Ovary (tissue), 9 donors: ENCODE data around the gene DDIT4. TPM values are rescaled to one million over a fixed set of nuclear protein-coding genes. Genes with fewer than 3 reads are reported as not detected.

ENCODE experiments used
- DNase-seq, 5 donors: peaks; one replicate each; pipeline ENCODE4 v3.0.0-alpha.2; 2019 to 2020
- H3K27ac ChIP-seq, 2 donors: fragments of 200-600 bp; one replicate each; pipeline versions ENCODE4 v1.5.1 to v1.8.0; 2019 to 2022
- H3K27me3 ChIP-seq: fragments of 200-600 bp; one replicate; pipeline ENCODE4 v1.8.0; 2022
- H3K36me3 ChIP-seq: fragments of 200-600 bp; sonication (generic); one replicate; pipeline ENCODE4 v1.5.1; 2019
- H3K4me1 ChIP-seq: one replicate; pipeline ENCODE4 v1.8.1; 2013; ENCODE audit warnings: mild to moderate bottlenecking, moderate library complexity; ENCODE audit not compliant: insufficient read depth
- H3K4me3 ChIP-seq: fragments of 200-600 bp; sonication (generic); one replicate; pipeline ENCODE4 v1.5.1; 2017
- H3K9me3 ChIP-seq, 2 donors: fragments of 200-600 bp in 1 of 2; sonication (generic) in 1 of 2; one replicate each; pipeline versions ENCODE4 v1.5.1 to v1.8.1; 2013 to 2019; ENCODE audit warnings: mild to moderate bottlenecking in 1 of 2, moderate library complexity in 1 of 2
- EP300 ChIP-seq: sonication (generic); formaldehyde crosslinking; IDR thresholded peaks from one replicate; pipeline ENCODE4 v1.6.1; 2017; ENCODE audit warnings: antibody characterized with exemption
- POLR2A ChIP-seq: fragments of 450-650 bp; IDR thresholded peaks from one replicate; pipeline ENCODE4 v1.6.1; 2017; ENCODE audit warnings: antibody characterized with exemption, mild to moderate bottlenecking, moderate library complexity
- WGBS, 3 donors: extraction: QIAGEN DNeasy Blood & Tissue Kit in 1 of 3; methylation state at CpG; one replicate each; pipeline versions ENCODE4 v1.1.5 to v1.1.7; 2013 to 2017; 5-methylcytosine and 5-hydroxymethylcytosine counted together
- intact Hi-C, 4 donors: fragments of 100-400 bp; cut with DNase I; formaldehyde crosslinking; loops; one replicate each; pipeline versions ENCODE4 v1.11.0 to v1.15.1; 2022 to 2023
- polyA plus RNA-seq, 2 donors: library from polyadenylated mRNA; stranded (reverse); fragments of 200-250 nt in 1 of 2; fragments of 350-450 nt in 1 of 2; fragmentation: Illumina TruSeq in 1 of 2; extraction: RNeasy Lipid Tissue Mini Kit (QIAGEN cat#74804) in 1 of 2; gene quantifications; one replicate each; pipeline ENCODE4 v1.2.3, GENCODE V29; 2013 to 2014
- total RNA-seq, 7 donors: library from RNA; depleted of rRNA in 2 of 7; stranded (reverse); fragments of >200 nt in 2 of 7; fragmentation: NEBNext Ultra II Directional in 3 of 7; extraction: Animal tissue kit (Norgen Biotek cat#: 25700) in 3 of 7; gene quantifications; one replicate each; pipeline versions ENCODE4 v1.1.0 to v1.2.4, GENCODE V29; 2016 to 2023
- TF ChIP-seq, protein P1 (sequence below), 3 donors: fragments of 450-650 bp in 2 of 3; fragments of 200-600 bp in 1 of 3; IDR thresholded peaks; one replicate each; pipeline versions ENCODE4 v1.5.1 to v1.8.0; 2016 to 2022; ENCODE audit warnings: antibody characterized with exemption in 3 of 3, mild to moderate bottlenecking in 1 of 3
- donor health status: DM: no; HTN: no; CAD: no; lungs with moderate emphysema.
- donor health status: DM: no; HTN: no; CAD: no.
- donor health status: Bipolar disorder and iron deficiency.
- donor health status: DM: yes; HTN: yes; CAD: no.
- donor health status: DM: no; HTN: no; CAD: no.
- donor health status: DM: yes; HTN: yes; CAD: no.

DDIT4 gene
- total and polyA plus RNA-seq, 9 donors, result 46.6 to 1,952 (median 524) TPM

DNA sequence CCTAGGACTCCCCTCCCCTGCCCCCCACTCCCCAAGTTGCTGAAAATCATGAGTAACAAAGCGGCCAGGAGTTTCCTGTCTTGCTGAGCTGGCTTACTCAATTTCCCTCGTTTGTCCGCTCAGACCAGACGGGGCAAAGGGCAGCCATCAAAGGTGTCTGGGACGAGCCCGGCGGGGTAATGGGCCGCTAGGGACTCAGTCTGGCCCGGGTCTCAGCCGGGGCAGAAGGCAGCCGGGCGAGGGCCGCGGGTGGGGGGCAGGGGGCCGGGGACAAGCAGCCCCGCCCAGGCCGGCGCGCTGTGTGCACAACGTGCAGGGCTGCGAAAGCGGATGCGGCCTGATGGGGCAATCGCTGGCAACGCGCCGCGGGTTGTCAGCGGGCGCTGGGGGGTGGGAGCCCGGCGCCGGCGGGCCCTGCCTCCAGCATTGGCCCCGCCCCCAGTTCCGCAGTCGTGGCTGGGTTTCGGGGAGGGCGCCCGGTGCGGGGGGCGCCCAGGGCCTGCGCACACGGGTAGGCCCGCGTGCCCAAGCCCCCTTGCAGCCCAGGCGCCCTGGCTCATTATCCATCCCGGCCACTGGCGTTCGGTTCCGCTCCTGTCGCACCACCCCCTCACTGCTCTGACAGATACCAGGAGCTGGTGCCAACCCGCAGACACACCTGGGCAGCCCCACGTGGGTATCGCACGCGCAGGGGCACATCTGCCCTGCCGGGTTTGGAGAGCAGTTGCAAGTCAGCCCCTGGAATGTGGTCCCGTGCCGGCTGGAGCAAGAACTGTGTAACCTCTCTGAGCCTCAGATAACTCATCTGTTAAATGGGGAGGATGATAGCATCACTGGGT is 45.9 kb downstream of the DDIT4 start:
- TF ChIP-seq EP300 (peak; percentile 68), POLR2A (peak; percentile 28)
- TF ChIP-seq, protein P1, sequence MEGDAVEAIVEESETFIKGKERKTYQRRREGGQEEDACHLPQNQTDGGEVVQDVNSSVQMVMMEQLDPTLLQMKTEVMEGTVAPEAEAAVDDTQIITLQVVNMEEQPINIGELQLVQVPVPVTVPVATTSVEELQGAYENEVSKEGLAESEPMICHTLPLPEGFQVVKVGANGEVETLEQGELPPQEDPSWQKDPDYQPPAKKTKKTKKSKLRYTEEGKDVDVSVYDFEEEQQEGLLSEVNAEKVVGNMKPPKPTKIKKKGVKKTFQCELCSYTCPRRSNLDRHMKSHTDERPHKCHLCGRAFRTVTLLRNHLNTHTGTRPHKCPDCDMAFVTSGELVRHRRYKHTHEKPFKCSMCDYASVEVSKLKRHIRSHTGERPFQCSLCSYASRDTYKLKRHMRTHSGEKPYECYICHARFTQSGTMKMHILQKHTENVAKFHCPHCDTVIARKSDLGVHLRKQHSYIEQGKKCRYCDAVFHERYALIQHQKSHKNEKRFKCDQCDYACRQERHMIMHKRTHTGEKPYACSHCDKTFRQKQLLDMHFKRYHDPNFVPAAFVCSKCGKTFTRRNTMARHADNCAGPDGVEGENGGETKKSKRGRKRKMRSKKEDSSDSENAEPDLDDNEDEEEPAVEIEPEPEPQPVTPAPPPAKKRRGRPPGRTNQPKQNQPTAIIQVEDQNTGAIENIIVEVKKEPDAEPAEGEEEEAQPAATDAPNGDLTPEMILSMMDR (IDR thresholded peaks at IDR 0.05), result peak in 1 of 3 donors; percentile 33
- Histone ChIP-seq H3K36me3 (no peaks in the 10 kb centered on the region), H3K27me3 (no peaks in the 10 kb centered on the region), H3K4me1 (peaks cover 38% of the 10 kb centered on the region), H3K4me3 (peak overlapping the region; percentile 40), H3K27ac (peak overlapping the region; percentile 71 to 88), H3K9me3 (no peaks in the 10 kb centered on the region)
- WGBS, 3 donors, result 2 to 4% (median 4%) methylated on average over 46 to 60 of the region's 60 CpGs
- peak; percentile 95 to 97 (median 96) for DNase-seq
- intact Hi-C loops, result loop anchor here in 3 of 4 donors (2.0 to 10.0 kb wide), 4 partner anchors 45 to 355 kb away; partner anchors contain the start of genes DDIT4 (in 2 of the 3) and CHST3 (in 1 of the 3)

DNA sequence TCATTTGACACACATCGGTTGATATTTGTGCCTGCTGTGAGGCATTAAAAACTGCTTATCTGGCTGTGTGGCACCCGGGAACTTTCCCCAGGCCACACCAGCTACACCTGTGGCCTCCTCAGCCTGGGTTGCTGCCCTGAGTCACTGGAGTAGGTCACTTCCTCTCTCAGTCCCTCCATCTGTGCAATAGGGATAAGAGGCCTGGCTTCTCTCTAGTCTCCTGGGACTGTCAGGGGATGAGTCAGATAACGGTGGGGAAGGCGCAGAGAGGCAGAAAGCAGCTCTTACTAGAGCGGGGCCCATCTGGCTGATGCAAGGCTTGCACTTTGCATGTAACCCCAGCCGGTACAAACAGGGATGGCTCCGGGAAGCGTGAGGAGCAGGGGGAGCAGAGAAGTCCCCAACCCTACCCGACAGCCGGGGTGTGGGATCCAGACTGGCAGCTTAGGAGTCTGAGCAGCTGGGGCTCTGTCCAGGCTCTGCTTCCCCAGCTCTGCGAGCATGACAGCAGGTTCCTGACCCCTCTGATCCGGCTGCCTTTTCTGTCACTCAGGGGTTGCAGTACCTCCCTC is 47.0 kb downstream of the DDIT4 start:
- Histone ChIP-seq H3K27me3 (no peaks in the 10 kb centered on the region), H3K9me3 (no peaks in the 10 kb centered on the region), H3K27ac (peak overlapping the region; percentile 71 to 88), H3K36me3 (no peaks in the 10 kb centered on the region), H3K4me1 (peaks cover 36% of the 10 kb centered on the region), H3K4me3 (no peak overlapping the region)
- peak; percentile 70 to 88 (median 76) for DNase-seq
- intact Hi-C loops, result loop anchor here in 2 of 4 donors (10.0 kb wide), 3 partner anchors 46 to 356 kb away; partner anchors contain the start of genes CHST3 (in 1 of the 2) and DDIT4 (in 1 of the 2)
- 32 to 41% (median 35%) methylated on average over 12 of the region's 12 CpGs for WGBS, 3 donors
- no peak for TF ChIP-seq EP300
- no peak for TF ChIP-seq POLR2A

DNA sequence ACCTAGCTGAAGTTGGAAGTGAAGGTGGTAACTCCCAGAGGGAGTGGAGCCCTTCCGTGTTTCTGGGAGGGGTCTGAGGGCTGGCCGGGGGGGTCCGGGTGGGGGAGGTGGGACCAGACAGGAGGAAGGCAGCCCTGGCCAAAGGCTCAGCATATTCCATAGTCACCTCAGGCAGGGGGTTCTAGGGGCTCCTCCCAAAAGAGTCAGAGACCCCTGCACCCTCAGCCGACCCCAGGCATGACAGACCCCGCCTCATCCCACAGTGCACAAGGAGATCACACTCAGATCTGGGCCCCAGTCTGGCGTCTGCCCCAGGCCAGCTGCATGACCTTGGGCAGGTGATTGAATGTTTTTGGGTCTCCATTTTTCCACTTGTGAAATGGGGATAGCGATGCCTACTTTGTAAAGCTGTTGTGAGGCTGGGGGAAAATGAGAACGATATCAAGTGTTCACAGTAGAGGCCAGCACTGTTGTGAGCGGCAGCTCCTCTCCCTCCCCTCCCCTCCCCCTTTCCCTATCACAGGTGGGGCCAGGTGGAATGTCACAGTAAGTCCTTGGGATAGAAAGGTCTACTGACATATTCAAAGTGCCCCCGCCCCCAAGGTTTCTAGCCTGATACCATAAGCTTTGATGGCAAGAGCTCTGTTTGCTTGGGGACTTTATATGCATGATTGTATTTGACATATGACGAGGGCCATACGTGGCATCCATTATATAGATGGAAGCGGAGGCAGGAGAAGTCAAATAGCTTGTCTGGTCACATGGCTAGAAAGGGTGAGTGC is 47.7 kb downstream of the DDIT4 start:
- no peaks in the 10 kb centered on the region for H3K36me3 ChIP-seq
- H3K4me3 ChIP-seq, result no peak overlapping the region
- no peak for TF ChIP-seq POLR2A
- TF ChIP-seq EP300, result no peak
- TF ChIP-seq, protein P1 (IDR thresholded peaks at IDR 0.05), result no peak
- peaks cover 31% of the 10 kb centered on the region for H3K4me1 ChIP-seq
- H3K9me3 ChIP-seq, result no peaks in the 10 kb centered on the region
- peak overlapping the region; percentile 33 to 88 for H3K27ac ChIP-seq
- DNase-seq, result peak in 3 of 5 donors; percentile 44 to 56 (median 46)
- 76 to 82% (median 78%) methylated on average over 13 of the region's 13 CpGs for WGBS, 3 donors
- intact Hi-C loops, result loop anchor here in 2 of 4 donors (10.0 kb wide), 3 partner anchors 47 to 357 kb away; partner anchors contain the start of genes CHST3 (in 1 of the 2) and DDIT4 (in 1 of the 2)
- H3K27me3 ChIP-seq, result no peaks in the 10 kb centered on the region

DNA sequence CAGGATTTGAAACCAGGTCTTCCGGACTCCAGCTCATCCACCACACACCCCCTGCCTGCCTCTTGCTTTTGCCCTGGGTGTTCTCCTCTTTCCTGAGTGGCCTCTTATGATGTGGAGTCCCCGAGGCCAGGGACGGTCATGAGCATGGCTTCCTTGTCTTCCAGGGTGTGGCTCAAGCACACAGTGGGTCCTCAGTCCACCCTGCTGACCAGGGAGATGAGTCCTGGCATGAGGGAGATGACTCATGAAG is 48.2 kb downstream of the DDIT4 start:
- peak overlapping the region in 1 of 2 donors; percentile 88 for H3K27ac ChIP-seq
- WGBS, 3 donors, result 95 to 96% (median 96%) methylated on average over 3 of the region's 3 CpGs
- H3K36me3 ChIP-seq, result no peaks in the 10 kb centered on the region
- TF ChIP-seq, protein P1 (IDR thresholded peaks at IDR 0.05), result no peak
- no peak for TF ChIP-seq EP300
- TF ChIP-seq POLR2A, result no peak
- DNase-seq, result no peak
- intact Hi-C loops, result loop anchor here in 2 of 4 donors (10.0 kb wide), 3 partner anchors 47 to 357 kb away; partner anchors contain the start of genes CHST3 (in 1 of the 2) and DDIT4 (in 1 of the 2)
- no peaks in the 10 kb centered on the region for H3K27me3 ChIP-seq
- no peak overlapping the region for H3K4me3 ChIP-seq
- peaks cover 28% of the 10 kb centered on the region for H3K4me1 ChIP-seq
- no peaks in the 10 kb centered on the region for H3K9me3 ChIP-seq
